SU-DHL-6 (cell line): ENCODE data around the gene USP28.

Experiments used
- CTCF ChIP-seq: fragments of 200-600 bp; sonication (generic); IDR thresholded peaks from one replicate; pipeline ENCODE4 v1.5.1; 2017; ENCODE audit warnings: antibody characterized with exemption, mild to moderate bottlenecking, low read length, moderate library complexity; ENCODE audit not compliant: insufficient read depth, poor library complexity, severe bottlenecking
- EZH2phosphoT487 ChIP-seq: fragments of 200-600 bp; sonication (generic), shearing (Covaris generic); conservative IDR thresholded peaks from 2 replicates; pipeline ENCODE4 v1.6.1; 2018; ENCODE audit warnings: mild to moderate bottlenecking, antibody characterized with exemption, low read length, moderate library complexity, mixed read lengths

GRCh38 chr11:113805640-113806039, 69.7 kb downstream of the USP28 start:
- no peak for TF ChIP-seq CTCF
- TF ChIP-seq EZH2phosphoT487, result no peak
